Esophagus muscularis mucosa (tissue), 3 donors: Measurements from ENCODE around the gene ASB10.

Experiments used
- EP300 ChIP-seq: sonication (generic); formaldehyde crosslinking; IDR thresholded peaks from one replicate; pipeline ENCODE4 v1.6.1; 2017; ENCODE audit warnings: antibody characterized with exemption
- POLR2AphosphoS5 ChIP-seq, 2 donors: sonication (generic); formaldehyde crosslinking; IDR thresholded peaks; one replicate each; pipeline ENCODE4 v1.6.1; 2017; ENCODE audit warnings: antibody characterized with exemption in 2 of 2

DNA sequence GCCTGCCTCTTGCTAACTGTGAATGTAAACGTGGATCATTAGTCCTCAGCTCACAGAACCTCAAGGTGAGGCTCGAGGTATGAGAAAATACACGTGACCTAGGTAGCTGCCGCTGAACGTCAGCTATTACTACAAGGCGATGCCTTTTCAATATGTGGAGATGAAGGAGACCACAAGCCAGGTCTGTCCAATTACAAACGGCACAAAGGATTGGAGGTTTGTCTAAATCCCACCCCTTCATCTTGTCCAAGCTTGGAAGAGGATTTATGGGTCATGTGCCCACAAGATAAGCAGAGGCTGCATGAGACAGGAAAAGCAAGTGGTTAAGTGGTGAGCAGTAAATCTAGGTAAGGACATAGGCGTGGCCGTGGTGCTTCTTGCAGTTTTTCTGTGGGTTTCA, 19.9 kb upstream of the ASB10 start:
- TF ChIP-seq EP300, result no peak
- no peak for TF ChIP-seq POLR2AphosphoS5 (IDR thresholded peaks at IDR 0.05)
